Epidermal melanocyte (primary cell): Measurements from ENCODE around the gene DDX11.
"Not testable (repeated sequence)": the region's sequence is repeated elsewhere in the genome, so short reads cannot be mapped to it uniquely, and the experiment has no call there.

Experiments
- DNase-seq: peaks from one replicate; pipeline ENCODE4 v3.0.0; 2011; ENCODE audit warnings: low spot score; ENCODE audit not compliant: insufficient read length

DDX11 gene

GRCh38 chr12:31066196-31066595 is 7.5 kb upstream of the DDX11 start:
- not testable (repeated sequence) for DNase-seq

DNA sequence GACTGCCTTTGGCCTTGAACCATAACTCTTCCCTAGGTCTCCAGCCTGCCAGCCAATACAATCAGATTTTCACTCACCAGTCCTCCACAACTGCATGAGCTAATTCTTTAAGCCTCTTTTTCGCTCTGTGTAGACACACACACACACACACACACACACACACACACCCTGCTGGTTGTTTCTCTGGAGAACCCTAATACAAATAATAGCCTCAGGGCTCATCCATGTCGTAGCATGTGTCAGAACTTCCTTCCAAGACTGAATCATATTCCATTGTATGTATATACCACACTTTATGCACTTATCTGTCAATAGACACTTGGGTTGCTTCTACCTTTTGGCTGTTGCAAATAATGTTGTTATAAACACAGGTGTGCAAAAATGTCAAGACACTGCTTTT is 6.0 kb upstream of the DDX11 start:
- not testable (repeated sequence) for DNase-seq

DNA sequence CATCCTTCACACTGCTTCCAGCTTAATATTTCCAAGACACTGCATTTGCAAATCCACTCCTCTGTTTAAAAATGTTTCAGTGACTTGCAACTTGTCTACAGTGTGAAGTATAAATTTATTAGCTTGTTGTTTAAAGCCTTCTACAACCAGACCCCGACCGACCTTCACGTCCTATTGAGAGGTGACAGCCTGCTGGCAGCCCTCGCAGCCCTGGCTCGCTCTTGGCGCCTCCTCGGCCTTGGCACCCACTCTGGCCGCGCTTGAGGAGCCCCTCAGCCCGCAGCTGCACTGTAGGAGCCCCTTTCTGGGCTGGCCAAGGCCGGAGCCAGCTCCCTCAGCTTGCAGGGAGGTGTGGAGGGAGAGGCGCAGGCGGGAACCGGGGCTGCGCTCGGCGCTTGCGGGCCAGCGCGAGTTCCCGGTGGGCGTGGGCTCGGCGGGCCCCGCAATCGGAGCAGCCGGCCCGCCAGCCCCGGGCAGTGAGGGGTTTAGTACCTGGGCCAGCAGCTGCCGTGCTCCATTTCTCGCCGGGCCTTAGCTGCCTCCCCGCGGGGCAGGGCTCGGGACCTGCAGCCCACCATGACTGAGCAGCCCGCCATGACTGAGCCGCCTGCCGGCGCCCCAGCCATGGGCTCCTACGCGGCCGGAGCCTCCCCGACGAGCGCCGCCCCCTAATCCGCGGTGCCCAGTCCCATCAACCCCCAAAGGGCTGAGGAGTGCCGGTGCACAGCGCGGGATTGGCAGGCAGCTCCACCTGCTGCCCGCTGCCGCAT is 2.5 kb upstream of the DDX11 start:
- not testable (repeated sequence) for DNase-seq

- DNase-seq = not testable (repeated sequence)
These were observed 698 bp upstream of the DDX11 start for GRCh38 chr12:31072962-31073361.

DNA sequence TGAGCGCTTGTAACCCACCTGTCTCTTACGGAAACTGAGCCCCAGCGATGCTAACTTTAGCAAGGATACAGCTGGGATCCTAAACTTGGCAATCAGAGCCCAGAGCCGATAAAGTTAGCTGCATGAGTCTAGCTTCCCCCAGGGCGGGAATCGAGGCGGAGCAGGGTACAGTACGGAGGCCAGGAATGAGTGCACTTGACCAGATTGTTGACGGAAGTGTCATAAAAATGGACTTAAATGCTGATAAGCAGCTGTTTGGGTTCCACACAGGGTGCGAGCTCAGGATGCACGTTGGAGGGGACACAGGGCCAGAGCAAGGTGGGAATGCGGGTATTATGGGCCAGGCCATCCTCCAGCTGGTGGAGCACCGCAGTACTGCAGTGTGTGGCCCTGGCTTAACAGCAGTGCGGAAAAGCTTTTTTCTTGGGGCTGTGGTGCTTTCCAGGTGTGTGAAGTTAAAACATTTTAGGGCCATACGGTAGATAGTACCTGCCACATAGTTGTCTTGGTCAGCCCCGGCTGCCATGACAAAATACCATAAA is 744 bp downstream of the DDX11 start:
- not testable (repeated sequence) for DNase-seq

DNA sequence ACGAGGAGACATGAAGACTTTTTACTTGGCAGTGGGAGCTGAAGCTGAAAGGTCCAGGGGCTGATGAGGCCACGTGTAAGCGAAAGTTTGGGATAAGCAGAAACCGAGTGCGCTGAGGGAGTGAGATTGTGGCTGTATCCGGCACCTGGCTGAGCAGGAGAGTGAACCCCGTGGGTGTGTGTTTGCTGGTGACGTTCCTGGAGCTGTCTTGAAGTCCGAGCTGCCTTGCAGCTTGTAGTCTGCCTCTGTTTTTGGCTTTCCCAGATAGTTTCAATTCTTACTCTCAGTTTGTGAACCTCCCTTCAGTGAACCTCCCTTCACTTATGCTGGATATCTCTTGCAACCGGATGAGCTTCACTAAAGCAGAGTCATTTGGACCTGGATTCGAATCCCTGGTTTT is 2.5 kb downstream of the DDX11 start:
- DNase-seq = not testable (repeated sequence)

DNA sequence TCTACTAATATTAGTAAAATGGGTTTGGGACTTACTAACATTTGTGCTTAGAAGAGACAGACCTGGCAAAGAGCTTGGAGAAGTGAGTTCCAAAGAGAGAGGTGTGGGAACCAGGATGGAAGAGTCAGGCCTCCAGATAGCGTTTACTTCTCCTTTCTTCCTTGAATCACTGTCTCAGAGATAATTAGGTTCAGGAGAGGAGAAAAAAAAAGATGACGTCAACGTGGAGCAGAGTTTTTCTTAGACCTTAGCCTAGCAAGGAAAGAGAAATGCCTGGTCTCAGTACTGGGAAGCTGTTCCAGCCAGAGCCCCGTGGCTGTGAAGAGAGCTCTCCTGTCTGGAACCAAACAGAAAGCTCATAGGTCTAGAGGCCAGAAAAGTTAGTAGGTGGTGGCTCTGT is 3.4 kb downstream of the DDX11 start:
- not testable (repeated sequence) for DNase-seq

DNA sequence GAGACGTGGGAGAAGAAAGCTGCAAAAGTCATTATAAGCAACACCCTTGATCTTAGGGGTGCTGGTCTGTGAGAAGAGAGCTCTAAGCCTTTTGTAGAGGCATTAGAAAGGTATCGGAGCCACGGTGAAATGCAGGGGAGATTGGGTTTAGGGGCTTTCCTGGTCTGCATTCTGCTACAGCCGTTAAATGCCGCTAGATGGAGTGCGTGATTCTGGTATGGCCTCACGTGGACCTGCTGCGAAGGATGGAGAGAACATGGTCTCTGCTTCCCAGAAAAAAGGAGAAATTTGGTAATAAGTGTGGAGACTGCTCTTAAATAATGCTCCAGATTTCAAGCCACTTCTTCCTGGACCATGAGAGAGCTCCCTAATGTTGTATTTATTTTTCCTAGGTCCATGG is 4.3 kb downstream of the DDX11 start:
- not testable (repeated sequence) for DNase-seq

DNA sequence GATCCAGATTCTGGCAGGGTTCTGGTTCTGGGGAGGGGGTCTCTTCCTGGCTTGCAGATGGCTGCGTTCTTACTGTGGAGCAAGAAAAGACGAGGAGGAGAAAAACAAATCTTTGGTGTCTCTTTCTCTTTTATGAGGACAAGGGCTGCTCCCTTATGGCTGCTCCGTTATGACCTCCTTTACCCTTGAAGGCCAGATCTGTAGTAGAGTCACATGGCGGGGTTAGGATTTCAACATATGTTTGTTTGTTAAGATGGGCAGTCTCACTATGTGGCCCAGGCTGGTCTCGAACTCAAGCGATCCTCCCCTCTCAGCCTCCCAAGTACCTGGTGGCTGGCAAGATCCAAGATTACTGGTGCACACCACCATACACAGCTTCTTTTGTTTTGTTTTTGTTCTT is 5.8 kb downstream of the DDX11 start:
- not testable (repeated sequence) for DNase-seq

DNA sequence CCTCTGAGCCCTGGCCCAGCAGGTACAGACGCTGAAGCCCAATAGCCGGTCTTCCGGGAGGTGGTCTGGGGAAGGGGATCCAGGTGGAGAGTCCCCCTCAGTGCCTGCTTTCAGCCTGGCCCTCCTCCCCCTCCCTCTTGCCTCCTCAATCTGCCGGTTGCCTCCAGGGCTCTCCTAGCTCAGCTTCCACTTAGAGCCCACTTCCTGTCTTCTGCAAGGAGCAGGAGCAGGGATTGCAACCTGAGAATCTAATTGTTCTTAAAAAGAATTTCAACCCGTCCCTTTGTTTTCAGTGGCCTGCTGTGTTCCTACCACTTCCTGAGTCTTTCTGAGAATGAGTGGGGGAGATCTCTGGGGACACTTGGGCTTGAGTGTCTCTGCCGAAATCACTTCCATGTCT is 6.6 kb downstream of the DDX11 start:
- DNase-seq = not testable (repeated sequence)

DNA sequence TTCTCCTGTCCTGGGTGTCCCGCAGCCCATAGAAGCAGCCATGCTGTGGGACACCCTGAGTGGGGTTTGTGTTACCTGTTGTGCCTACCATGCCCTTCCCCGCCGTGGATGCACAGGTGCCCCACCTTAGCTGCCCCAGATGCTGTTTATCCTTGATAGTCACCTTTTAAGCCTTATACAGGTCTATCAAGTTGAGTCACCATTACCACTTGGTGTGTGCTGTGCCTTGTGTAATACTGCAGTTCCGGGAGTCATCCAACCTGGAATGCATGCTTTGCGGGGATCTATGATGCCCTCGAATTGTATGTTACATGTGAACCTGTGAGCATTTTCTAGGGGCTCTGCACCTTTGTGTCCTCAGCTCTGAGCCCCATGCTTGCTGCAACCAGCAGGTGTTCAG is 7.6 kb downstream of the DDX11 start:
- not testable (repeated sequence) for DNase-seq

GRCh38 chr12:31084241-31084640 is 10.6 kb downstream of the DDX11 start:
- DNase-seq = not testable (repeated sequence)

- not testable (repeated sequence) for DNase-seq
These were observed 12.4 kb downstream of the DDX11 start for GRCh38 chr12:31086032-31086431.

DNA sequence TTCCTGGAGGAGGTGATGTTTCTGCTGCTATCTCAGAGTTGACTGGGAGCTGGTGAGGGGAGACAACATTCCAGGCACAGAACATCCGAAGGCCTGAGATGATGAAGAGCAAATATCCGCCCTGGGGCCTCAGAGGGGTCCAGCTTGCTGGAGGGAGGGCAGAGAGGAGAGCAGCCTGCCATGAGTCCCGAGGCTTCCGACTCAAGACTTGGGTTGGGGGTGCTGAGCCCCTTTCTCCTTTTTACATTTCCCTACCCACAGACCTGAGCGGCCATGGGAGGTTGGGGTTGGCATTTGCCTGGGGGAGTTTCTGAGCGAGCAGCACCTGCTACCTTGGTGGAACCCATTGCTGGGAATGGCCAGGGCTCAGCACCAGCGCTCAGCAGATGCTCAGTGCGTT is 13.8 kb downstream of the DDX11 start:
- DNase-seq = not testable (repeated sequence)

GRCh38 chr12:31087956-31088355 is 14.3 kb downstream of the DDX11 start:
- not testable (repeated sequence) for DNase-seq

DNA sequence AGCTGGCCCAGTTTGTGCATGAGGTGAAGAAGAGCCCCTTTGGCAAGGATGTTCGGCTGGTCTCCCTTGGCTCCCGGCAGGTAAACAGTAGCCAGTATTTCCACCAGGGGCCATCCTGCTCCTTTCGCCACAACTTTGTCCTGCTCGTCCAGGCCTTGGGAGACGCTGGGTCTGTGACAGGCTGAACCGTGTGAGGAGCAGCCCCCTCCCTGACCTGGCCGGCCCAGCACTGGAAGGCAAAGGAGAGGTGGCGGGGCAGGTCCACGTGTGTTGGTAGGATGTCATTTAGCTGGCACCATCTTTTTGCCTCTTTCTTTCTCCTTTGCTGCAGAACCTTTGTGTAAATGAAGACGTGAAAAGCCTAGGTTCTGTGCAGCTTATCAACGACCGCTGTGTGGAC is 15.4 kb downstream of the DDX11 start:
- DNase-seq = no peak

DNA sequence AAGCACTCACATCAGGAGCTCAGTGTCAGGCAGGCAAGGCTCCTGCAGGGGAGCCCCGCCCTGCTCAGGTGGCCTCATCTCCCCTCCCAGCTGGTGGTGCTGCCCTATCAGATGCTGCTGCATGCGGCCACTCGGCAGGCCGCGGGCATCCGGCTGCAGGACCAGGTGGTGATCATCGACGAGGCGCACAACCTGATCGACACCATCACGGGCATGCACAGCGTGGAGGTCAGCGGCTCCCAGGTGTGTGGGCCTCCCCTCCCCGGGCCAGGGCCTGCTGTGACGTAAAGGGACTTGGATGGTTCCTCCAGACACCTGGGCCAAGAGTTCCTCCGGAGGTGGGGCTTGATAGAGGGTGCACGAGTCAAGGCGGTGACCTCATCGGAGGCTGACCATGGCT is 18.0 kb downstream of the DDX11 start:
- DNase-seq = not testable (repeated sequence)

DNA sequence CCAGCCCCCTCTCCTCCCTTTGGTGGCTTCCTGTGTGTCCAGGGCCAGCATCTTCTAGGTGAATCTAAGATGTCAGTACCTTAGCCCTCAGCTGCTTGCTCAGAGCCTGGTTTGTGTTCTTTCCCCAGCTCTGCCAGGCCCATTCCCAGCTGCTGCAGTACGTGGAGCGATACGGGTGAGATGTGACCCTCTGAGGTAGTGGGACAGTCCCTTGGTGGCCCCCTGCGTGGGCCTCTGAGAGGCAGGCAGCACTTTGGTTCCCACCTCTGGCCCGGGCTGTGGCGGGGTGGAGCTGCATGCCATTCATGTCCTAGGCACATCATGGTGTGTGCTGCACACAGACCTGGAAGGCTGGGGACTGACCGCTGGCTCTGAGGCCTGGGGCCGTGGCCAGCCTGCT is 19.1 kb downstream of the DDX11 start:
- DNase-seq = not testable (repeated sequence)

DNA sequence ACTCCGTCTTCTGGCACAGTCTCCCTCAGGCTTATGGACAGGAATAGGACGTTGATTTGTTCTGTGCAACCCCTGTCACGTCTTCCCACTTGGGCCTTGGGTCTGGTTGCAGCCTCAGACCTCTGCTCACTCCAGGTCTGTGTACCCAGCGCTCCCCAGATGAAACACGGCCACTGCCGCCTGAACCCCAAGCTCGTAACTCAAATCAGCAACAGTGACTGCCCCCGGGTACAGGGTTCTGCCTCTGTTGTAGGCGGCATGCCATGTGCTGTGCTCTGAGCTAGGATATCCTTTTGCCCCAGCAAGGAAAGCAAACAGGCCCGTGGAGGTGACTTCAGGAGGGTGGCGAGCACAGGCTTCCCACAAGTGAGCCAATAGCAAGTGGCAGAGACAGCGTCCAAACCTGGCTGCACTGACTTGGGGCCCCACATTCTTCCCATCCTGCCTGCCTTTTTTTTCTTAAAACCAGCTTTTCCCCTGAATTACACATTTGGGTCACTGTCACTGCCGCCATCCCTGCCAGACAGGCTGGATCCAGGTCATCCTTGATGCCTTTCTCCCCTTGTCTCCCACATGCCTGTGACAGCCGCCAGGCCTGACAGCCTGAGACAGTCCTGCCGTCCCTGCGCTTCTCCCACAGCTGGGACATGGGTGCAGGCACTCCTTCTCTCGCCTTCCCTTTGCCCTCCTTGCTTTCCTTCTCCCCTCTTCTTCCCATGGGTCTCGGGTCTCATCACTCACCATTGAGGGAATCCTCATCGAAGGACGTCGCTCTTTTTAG is 21.6 kb downstream of the DDX11 start:
- not testable (repeated sequence) for DNase-seq

- DNase-seq = not testable (repeated sequence)
These were observed 22.8 kb downstream of the DDX11 start for GRCh38 chr12:31096251-31097065.

DNA sequence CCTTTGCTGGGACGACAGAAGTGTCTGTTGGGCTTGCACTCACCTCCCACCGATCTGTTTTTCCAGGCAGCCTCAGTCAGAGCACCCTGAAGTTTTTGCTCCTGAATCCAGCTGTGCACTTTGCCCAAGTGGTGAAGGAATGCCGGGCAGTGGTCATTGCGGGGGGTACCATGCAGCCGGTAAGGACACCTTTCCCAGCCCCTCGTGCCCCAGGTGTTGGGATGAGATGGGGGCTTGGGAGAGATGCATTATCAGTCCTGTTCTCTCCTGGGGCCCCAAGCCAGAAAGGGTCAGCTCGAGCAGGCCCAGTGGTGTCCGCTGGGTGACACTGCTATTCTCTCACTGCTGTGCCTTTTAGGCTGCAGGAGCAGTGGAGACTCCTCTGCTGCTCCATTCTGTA is 24.2 kb downstream of the DDX11 start:
- not testable (repeated sequence) for DNase-seq
